ENCODE measurements around the gene FXYD4. TPM values are rescaled to one million over a fixed set of nuclear protein-coding genes. Genes with fewer than 3 reads are reported as not detected.

The FXYD4 gene
- polyA plus RNA-seq, 1 of the 3 experiments (the other 2 are of a cell fraction), result not detected

GRCh38 chr10:43344051-43344450, 27.4 kb upstream of the FXYD4 start (continued):
- TF ChIP-seq GATA2 (CRISPR knock-in tag; IDR thresholded peaks at IDR 0.05) (no peak), TCF12 (IDR thresholded peaks at IDR 0.05) (no peak), CTCF (IDR thresholded peaks at IDR 0.05) (no peak)

- no peaks in the 10 kb centered on the region for H3K36me3 ChIP-seq (replicated peaks in 1 of 2; ENCODE audit: control insufficient read depth in 1 of 2, insufficient read depth in 2 of 2, low read length in 1 of 2)
- no peak overlapping the region; a peak in 1 of 4 replicates for H3K4me3 ChIP-seq (ENCODE audit: low read depth in 2 of 2, low read length in 1 of 2)
- peak overlapping the region; percentile 79 for H2AFZ ChIP-seq (ENCODE audit: low read depth)
- no peaks in the 10 kb centered on the region for H3F3A ChIP-seq (replicated peaks; ENCODE audit: insufficient read depth)
- H3K9me2 ChIP-seq, result no peaks in the 10 kb centered on the region
- no peaks in the 10 kb centered on the region for H3K79me2 ChIP-seq (ENCODE audit: insufficient read depth)
- H3K9ac ChIP-seq, result no peak overlapping the region
- H3K9me3 ChIP-seq, result no peaks in the 10 kb centered on the region
- H3K27ac ChIP-seq (ENCODE audit: low read depth in 2 of 2, low read length in 1 of 2), result no peak overlapping the region
- peaks cover 0 to 17% of the 10 kb centered on the region in 2 experiments; a peak in 1 of 4 replicates for H3K4me1 ChIP-seq (ENCODE audit: control insufficient read depth in 1 of 2, insufficient read depth in 2 of 2, low read depth in 1 of 2, low read length in 1 of 2)
- 90% methylated on average over 4 of the region's 4 CpGs for WGBS (ENCODE audit: low lambda C conversion rate)
- ChIA-PET CTCF (interaction anchor here (0.6 to 4.4 kb wide), 25 partner anchors 9 to 656 kb away, joined by 3 to 90 read pairs (median 4); no protein-coding TSS in a partner anchor), POLR2A (no interaction called here)
- no peaks in the 10 kb centered on the region for H3K27me3 ChIP-seq (ENCODE audit: insufficient read depth)
- no peak overlapping the region for H3K4me2 ChIP-seq
- DNase-seq, result no peak
- no peaks in the 10 kb centered on the region for H4K20me1 ChIP-seq (ENCODE audit: insufficient read depth)
- no peak for TF ChIP-seq FOSL2 (IDR thresholded peaks at IDR 0.05; ENCODE audit: borderline replicate concordance, low read depth)
- TF ChIP-seq EP300 (IDR thresholded peaks at IDR 0.05; ENCODE audit: borderline replicate concordance in 1 of 2, low read depth in 1 of 2, low read length in 1 of 2), result no peak
- TF ChIP-seq RXRA (IDR thresholded peaks at IDR 0.05; ENCODE audit: borderline replicate concordance, low read depth), result no peak
- TF ChIP-seq MXI1 (IDR thresholded peaks at IDR 0.05; ENCODE audit: low read depth, low read length), result no peak
- no peak for TF ChIP-seq USF2 (IDR thresholded peaks at IDR 0.05; ENCODE audit: borderline replicate concordance, low read depth, low read length)
- no peak for TF ChIP-seq FOXJ3 (CRISPR knock-in tag; IDR thresholded peaks at IDR 0.05)
- no peak for TF ChIP-seq SIN3A (IDR thresholded peaks at IDR 0.05; ENCODE audit: borderline replicate concordance, low read depth, low read length)
- no peak for TF ChIP-seq RAD21 (IDR thresholded peaks at IDR 0.05; ENCODE audit: low read length)
- TF ChIP-seq RFX5 (IDR thresholded peaks at IDR 0.05; ENCODE audit: low read length), result no peak
- TF ChIP-seq YY1 (IDR thresholded peaks at IDR 0.05; ENCODE audit: low read depth), result no peak
- TF ChIP-seq ELF1 (IDR thresholded peaks at IDR 0.05), result no peak
- TF ChIP-seq RCOR1 (IDR thresholded peaks at IDR 0.05; ENCODE audit: low read length), result no peak
- TF ChIP-seq REST (IDR thresholded peaks at IDR 0.05; ENCODE audit: low read depth, low read length), result no peak
- TF ChIP-seq NFIC (IDR thresholded peaks at IDR 0.05; ENCODE audit: borderline replicate concordance), result no peak
- TF ChIP-seq PBX3 (IDR thresholded peaks at IDR 0.05), result no peak
- TF ChIP-seq MAX (IDR thresholded peaks at IDR 0.05; ENCODE audit: low read depth), result no peak
- no peak for TF ChIP-seq NRF1 (IDR thresholded peaks at IDR 0.05; ENCODE audit: low read depth, low read length)
Observed at GRCh38 chr10:43347997-43348396, 23.4 kb upstream of the FXYD4 start.
